ENCODE measurements around the gene SPOCK2. TPM values are rescaled to one million over a fixed set of nuclear protein-coding genes. Genes with fewer than 3 reads are reported as not detected.
A peak's percentile ranks its signal among the peaks of the same experiment; 100 is the strongest.

The SPOCK2 gene
- total and polyA plus RNA-seq, 7 donors, result 1.8 to 5.3 (median 3.3) TPM

- H3K9me3 ChIP-seq, result no peaks in the 10 kb centered on the region
- no peak overlapping the region for H3K27ac ChIP-seq
- no peaks in the 10 kb centered on the region for H3K36me3 ChIP-seq (ENCODE audit: insufficient read depth in 1 of 2, low read depth in 1 of 2)
- DNase-seq (no peak), ATAC-seq (no peak)
- 82 to 95% (median 84%) methylated on average over 6 of the region's 6 CpGs for WGBS, 3 donors
- H3K4me3 ChIP-seq, result no peak overlapping the region
- peaks cover 5% of the 10 kb centered on the region for H3K4me1 ChIP-seq
- no peak for TF ChIP-seq CTCF (IDR thresholded peaks at IDR 0.05)
- no peaks in the 10 kb centered on the region for H3K27me3 ChIP-seq (ENCODE audit: insufficient read depth in 3 of 3, low read length in 2 of 3)
- intact Hi-C loops (cut with DNase I), result no loop called here
These were observed 66.1 kb downstream of the SPOCK2 start for GRCh38 chr10:72022228-72022627.

GRCh38 chr10:72020914-72021809 lies 67.2 kb downstream of the SPOCK2 start:
- Histone ChIP-seq H3K4me3 (no peak overlapping the region), H3K36me3 (ENCODE audit: insufficient read depth in 1 of 2, low read depth in 1 of 2) (no peaks in the 10 kb centered on the region), H3K27me3 (ENCODE audit: insufficient read depth in 3 of 3, low read length in 2 of 3) (no peaks in the 10 kb centered on the region), H3K9me3 (no peaks in the 10 kb centered on the region), H3K27ac (no peak overlapping the region), H3K4me1 (peaks cover 16% of the 10 kb centered on the region)
- TF ChIP-seq CTCF (IDR thresholded peaks at IDR 0.05), result no peak
- DNase-seq (no peak), ATAC-seq (no peak)
- intact Hi-C loops (cut with DNase I), result no loop called here
- WGBS, 3 donors, result 80 to 84% (median 82%) methylated on average over 9 of the region's 9 CpGs

GRCh38 chr10:72019085-72019876 lies 69.1 kb downstream of the SPOCK2 start:
- Histone ChIP-seq H3K27ac (no peak overlapping the region), H3K9me3 (no peaks in the 10 kb centered on the region), H3K36me3 (ENCODE audit: insufficient read depth in 1 of 2, low read depth in 1 of 2) (no peaks in the 10 kb centered on the region), H3K4me1 (peaks cover 25% of the 10 kb centered on the region), H3K27me3 (ENCODE audit: insufficient read depth in 3 of 3, low read length in 2 of 3) (no peaks in the 10 kb centered on the region), H3K4me3 (no peak overlapping the region)
- no peak for DNase-seq
- intact Hi-C loops (cut with DNase I), result no loop called here
- no peak for ATAC-seq
- 91 to 93% (median 91%) methylated on average over 11 of the region's 11 CpGs for WGBS, 3 donors
- no peak for TF ChIP-seq CTCF (IDR thresholded peaks at IDR 0.05)

- ATAC-seq (peak; percentile 79 to 92 (median 86)), DNase-seq (peak; percentile 68 to 84)
- WGBS, 3 donors, result 38 to 50% (median 43%) methylated on average over 13 of the region's 13 CpGs
- TF ChIP-seq CTCF (IDR thresholded peaks at IDR 0.05), result no peak
- Histone ChIP-seq H3K36me3 (ENCODE audit: insufficient read depth in 1 of 2, low read depth in 1 of 2) (no peaks in the 10 kb centered on the region), H3K27me3 (ENCODE audit: insufficient read depth in 3 of 3, low read length in 2 of 3) (no peaks in the 10 kb centered on the region), H3K4me3 (no peak overlapping the region), H3K27ac (peak overlapping the region; percentile 76), H3K4me1 (peaks cover 40% of the 10 kb centered on the region), H3K9me3 (no peaks in the 10 kb centered on the region)
- intact Hi-C loops (cut with DNase I), result loop anchor here in 1 of 2 donors (2.0 kb wide), 1 partner anchor 42 kb away; no protein-coding TSS in a partner anchor
These were observed 71.6 kb downstream of the SPOCK2 start for GRCh38 chr10:72016608-72017300.
